Fibroblast of lung (primary cell): ENCODE data around the gene NXN. TPM values are rescaled to one million over a fixed set of nuclear protein-coding genes. Genes with fewer than 3 reads are reported as not detected.

ENCODE experiments used
- DNase-seq, 2 donors: peaks; one replicate each; pipeline versions ENCODE4 v3.0.0 to v3.0.0-alpha.2; 2010; ENCODE audit warnings: low read depth in 2 of 2
- H2AFZ ChIP-seq: 2 replicates; pipeline ENCODE4 v1.5.1; 2012; ENCODE audit warnings: low read length, control low read depth, inconsistent platforms
- H3K27ac ChIP-seq: 2 replicates; pipeline ENCODE4 v1.5.1; 2011; ENCODE audit warnings: low read length, control low read depth; ENCODE audit not compliant: insufficient read depth
- H3K27me3 ChIP-seq: 2 replicates; pipeline ENCODE4 v1.5.1; 2011; ENCODE audit warnings: mild to moderate bottlenecking, low read length; ENCODE audit not compliant: control insufficient read depth, insufficient read depth
- H3K36me3 ChIP-seq: 2 replicates; pipeline ENCODE4 v1.5.1; 2011; ENCODE audit warnings: low read length; ENCODE audit not compliant: control insufficient read depth, insufficient read depth
- H3K4me1 ChIP-seq: 2 replicates; pipeline ENCODE4 v1.5.1; 2011; ENCODE audit warnings: low read length; ENCODE audit not compliant: control insufficient read depth, insufficient read depth; ENCODE audit errors: extremely low read depth
- H3K4me2 ChIP-seq: 2 replicates; pipeline ENCODE4 v1.5.1; 2011; ENCODE audit warnings: low read length, control low read depth; ENCODE audit not compliant: insufficient read depth; ENCODE audit errors: extremely low read depth
- H3K4me3 ChIP-seq, 4 experiments: fragments of 200-600 bp in 1 of 4; sonication (generic) in 1 of 4; replicated peaks in 1 of 4; 2 replicates each; pipeline ENCODE4 v1.5.1; 2011 to 2016; ENCODE audit warnings: low read length in 4 of 4, low read depth in 3 of 4, mild to moderate bottlenecking in 3 of 4, control low read depth in 2 of 4, inconsistent platforms in 1 of 4, mixed read lengths in 1 of 4; ENCODE audit not compliant: insufficient read depth in 1 of 4; ENCODE audit errors: control extremely low read depth in 1 of 4
- H3K79me2 ChIP-seq: 2 replicates; pipeline ENCODE4 v1.5.1; 2012; ENCODE audit warnings: mild to moderate bottlenecking, low read length, inconsistent platforms; ENCODE audit not compliant: control insufficient read depth, insufficient read depth
- H3K9ac ChIP-seq: 2 replicates; pipeline ENCODE4 v1.5.1; 2011; ENCODE audit warnings: mild to moderate bottlenecking, low read length, control low read depth; ENCODE audit not compliant: insufficient read depth
- H3K9me3 ChIP-seq: 2 replicates; pipeline ENCODE4 v1.5.1; 2012; ENCODE audit warnings: low read depth, low read length; ENCODE audit not compliant: control insufficient read depth, insufficient read depth
- H4K20me1 ChIP-seq: 2 replicates; pipeline ENCODE4 v1.5.1; 2011; ENCODE audit warnings: low read length; ENCODE audit not compliant: control insufficient read depth, insufficient read depth; ENCODE audit errors: extremely low read depth
- EZH2 ChIP-seq: IDR thresholded peaks from 2 replicates; pipeline ENCODE4 v1.5.1; 2012; ENCODE audit warnings: low read length, control low read depth, mild to moderate bottlenecking; ENCODE audit errors: missing control alignments
- polyA plus RNA-seq, 2 donors: library from polyadenylated mRNA; depleted of rRNA in 1 of 2; stranded (reverse) in 1 of 2; unstranded in 1 of 2; fragments of >200 nt; gene quantifications; 2 replicates each; pipeline ENCODE4 v1.2.1, GENCODE V29; 2011 to 2012; ENCODE audit warnings: missing spikeins in 1 of 2
- total RNA-seq: library from RNA; depleted of rRNA; stranded (reverse); fragments of >200 nt; gene quantifications from 2 replicates; pipeline ENCODE4 v1.2.1, GENCODE V29; 2014
- TF ChIP-seq, protein P1 (sequence below), 2 donors: IDR thresholded peaks in 1 of 2; conservative IDR thresholded peaks in 1 of 2; 1 replicate in 1 of 2; 2 replicates in 1 of 2; pipeline ENCODE4 v1.5.1; 2011 to 2012; ENCODE audit warnings: low read length in 2 of 2, control low read depth in 1 of 2, inconsistent platforms in 1 of 2, low read depth in 1 of 2, mild to moderate bottlenecking in 1 of 2

The NXN gene
- total and polyA plus RNA-seq, 2 donors (not counting 1 experiment from before 2014, with no cell fraction given): 38.5 to 53.8 TPM

DNA sequence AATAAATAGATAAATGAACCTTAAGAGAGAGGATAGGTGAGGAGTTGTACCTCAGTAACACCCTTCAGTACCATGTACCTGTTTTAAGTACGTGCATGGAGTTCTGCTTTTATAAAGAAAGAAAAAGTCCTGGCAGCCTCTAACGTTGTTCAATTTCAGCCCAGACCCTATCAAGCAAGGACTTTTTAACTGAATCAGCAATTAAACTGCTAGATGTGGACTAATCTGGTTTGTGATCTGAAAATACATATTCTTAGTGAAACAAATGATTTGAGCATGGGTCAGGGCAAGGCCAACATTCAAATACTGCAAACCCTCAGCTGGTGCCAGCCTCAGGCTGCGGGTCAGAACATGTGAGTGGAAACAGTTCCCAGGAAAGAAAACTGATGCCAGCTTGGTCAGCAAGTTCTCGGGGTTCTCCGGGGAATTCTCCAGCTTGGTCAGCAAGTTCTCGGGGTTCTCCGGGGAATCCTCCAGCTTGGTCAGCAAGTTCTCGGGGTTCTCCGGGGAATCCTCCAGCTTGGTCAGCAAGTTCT, 112.9 kb downstream of the NXN start:
- H3K9me3 ChIP-seq: no peaks in the 10 kb centered on the region
- H3K36me3 ChIP-seq: no peaks in the 10 kb centered on the region
- H2AFZ ChIP-seq: no peak overlapping the region
- H3K9ac ChIP-seq: no peak overlapping the region
- H4K20me1 ChIP-seq: no peaks in the 10 kb centered on the region
- H3K4me1 ChIP-seq: peaks cover 9% of the 10 kb centered on the region
- H3K79me2 ChIP-seq: no peaks in the 10 kb centered on the region
- H3K4me2 ChIP-seq: no peak overlapping the region
- DNase-seq: no peak
- H3K4me3 ChIP-seq: no peak overlapping the region
- TF ChIP-seq EZH2: no peak
- TF ChIP-seq, protein P1, sequence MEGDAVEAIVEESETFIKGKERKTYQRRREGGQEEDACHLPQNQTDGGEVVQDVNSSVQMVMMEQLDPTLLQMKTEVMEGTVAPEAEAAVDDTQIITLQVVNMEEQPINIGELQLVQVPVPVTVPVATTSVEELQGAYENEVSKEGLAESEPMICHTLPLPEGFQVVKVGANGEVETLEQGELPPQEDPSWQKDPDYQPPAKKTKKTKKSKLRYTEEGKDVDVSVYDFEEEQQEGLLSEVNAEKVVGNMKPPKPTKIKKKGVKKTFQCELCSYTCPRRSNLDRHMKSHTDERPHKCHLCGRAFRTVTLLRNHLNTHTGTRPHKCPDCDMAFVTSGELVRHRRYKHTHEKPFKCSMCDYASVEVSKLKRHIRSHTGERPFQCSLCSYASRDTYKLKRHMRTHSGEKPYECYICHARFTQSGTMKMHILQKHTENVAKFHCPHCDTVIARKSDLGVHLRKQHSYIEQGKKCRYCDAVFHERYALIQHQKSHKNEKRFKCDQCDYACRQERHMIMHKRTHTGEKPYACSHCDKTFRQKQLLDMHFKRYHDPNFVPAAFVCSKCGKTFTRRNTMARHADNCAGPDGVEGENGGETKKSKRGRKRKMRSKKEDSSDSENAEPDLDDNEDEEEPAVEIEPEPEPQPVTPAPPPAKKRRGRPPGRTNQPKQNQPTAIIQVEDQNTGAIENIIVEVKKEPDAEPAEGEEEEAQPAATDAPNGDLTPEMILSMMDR (conservative IDR thresholded peaks at IDR 0.05 in 1 of 2, IDR thresholded peaks at IDR 0.05 in 1 of 2; ENCODE audit: low read depth in 1 of 2, low read length in 2 of 2): no peak
- no peaks in the 10 kb centered on the region for H3K27me3 ChIP-seq
- H3K27ac ChIP-seq: no peak overlapping the region

DNA sequence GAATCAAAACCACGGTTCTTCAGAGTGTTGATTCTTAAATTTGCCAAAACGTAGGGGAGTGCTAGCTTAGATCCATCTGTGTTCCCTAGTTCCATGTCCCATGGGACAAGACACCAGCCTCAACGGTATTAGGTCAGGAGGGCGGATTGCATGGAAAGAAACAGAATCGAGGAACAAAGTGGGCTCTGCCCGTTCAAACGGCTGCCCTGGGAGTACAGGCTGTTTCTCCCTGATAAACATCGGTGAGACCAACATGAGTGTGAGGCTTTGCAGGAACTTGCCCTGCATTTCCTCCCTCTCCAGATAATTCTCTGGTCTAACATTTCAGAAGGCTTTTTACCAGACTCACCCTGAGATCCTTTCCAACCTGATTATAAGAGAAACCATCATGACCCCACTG, 115.3 kb downstream of the NXN start:
- Histone ChIP-seq H3K27me3 (no peaks in the 10 kb centered on the region), H3K9me3 (no peaks in the 10 kb centered on the region), H3K4me1 (peaks cover 9% of the 10 kb centered on the region), H3K79me2 (no peaks in the 10 kb centered on the region), H2AFZ (no peak overlapping the region), H3K4me2 (no peak overlapping the region), H3K4me3 (no peak overlapping the region), H3K9ac (no peak overlapping the region), H4K20me1 (no peaks in the 10 kb centered on the region), H3K36me3 (no peaks in the 10 kb centered on the region), H3K27ac (no peak overlapping the region)
- DNase-seq: no peak
- TF ChIP-seq, protein P1 (conservative IDR thresholded peaks at IDR 0.05 in 1 of 2, IDR thresholded peaks at IDR 0.05 in 1 of 2; ENCODE audit: low read depth in 1 of 2, low read length in 2 of 2): no peak
- TF ChIP-seq EZH2: no peak

DNA sequence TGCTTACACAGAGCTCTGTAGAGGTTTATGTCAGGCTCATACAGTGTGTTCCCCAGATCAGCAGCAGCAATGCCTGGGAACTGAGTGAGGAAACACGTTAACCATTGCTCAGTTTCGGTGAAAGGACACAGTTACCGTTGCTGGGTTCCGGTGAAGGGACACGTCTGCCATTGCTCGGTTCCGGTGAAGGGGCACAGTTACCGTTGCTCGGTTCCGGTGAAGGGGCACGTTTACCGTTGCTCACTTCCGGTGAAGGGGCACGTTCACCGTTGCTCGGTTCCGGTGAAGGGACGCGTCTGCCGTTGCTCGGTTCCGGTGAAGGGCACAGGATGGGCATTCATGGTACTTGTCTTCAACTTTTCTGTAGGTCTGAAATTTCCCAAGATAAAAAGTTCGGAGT, 115.7 kb downstream of the NXN start:
- H4K20me1 ChIP-seq: no peaks in the 10 kb centered on the region
- no peak for DNase-seq
- H3K36me3 ChIP-seq: no peaks in the 10 kb centered on the region
- H3K9me3 ChIP-seq: no peaks in the 10 kb centered on the region
- TF ChIP-seq, protein P1 (conservative IDR thresholded peaks at IDR 0.05 in 1 of 2, IDR thresholded peaks at IDR 0.05 in 1 of 2; ENCODE audit: low read depth in 1 of 2, low read length in 2 of 2): no peak
- no peak for TF ChIP-seq EZH2
- no peaks in the 10 kb centered on the region for H3K27me3 ChIP-seq
- no peak overlapping the region for H3K27ac ChIP-seq
- no peak overlapping the region for H3K4me3 ChIP-seq
- no peak overlapping the region for H3K4me2 ChIP-seq
- H2AFZ ChIP-seq: no peak overlapping the region
- H3K79me2 ChIP-seq: no peaks in the 10 kb centered on the region
- peaks cover 8% of the 10 kb centered on the region for H3K4me1 ChIP-seq
- no peak overlapping the region for H3K9ac ChIP-seq
